ENCODE measurements around the gene OR13C9. TPM values are rescaled to one million over a fixed set of nuclear protein-coding genes. Genes with fewer than 3 reads are reported as not detected.
"Not testable (repeated sequence)": the region's sequence is repeated elsewhere in the genome, so short reads cannot be mapped to it uniquely, and the experiment has no call there.

OR13C9 gene
- total RNA-seq, 1 donor from 2014 or later, result not detected

- Histone ChIP-seq H3K27ac (no peak overlapping the region), H3K36me3 (no peaks in the 10 kb centered on the region), H3K27me3 (no peaks in the 10 kb centered on the region), H3K4me3 (no peak overlapping the region), H3K4me1 (no peaks in the 10 kb centered on the region), H3K9me3 (no peaks in the 10 kb centered on the region)
- intact Hi-C loops (cut with DNase I), result no loop called here
- no peak for ATAC-seq
- TF ChIP-seq, protein P1, sequence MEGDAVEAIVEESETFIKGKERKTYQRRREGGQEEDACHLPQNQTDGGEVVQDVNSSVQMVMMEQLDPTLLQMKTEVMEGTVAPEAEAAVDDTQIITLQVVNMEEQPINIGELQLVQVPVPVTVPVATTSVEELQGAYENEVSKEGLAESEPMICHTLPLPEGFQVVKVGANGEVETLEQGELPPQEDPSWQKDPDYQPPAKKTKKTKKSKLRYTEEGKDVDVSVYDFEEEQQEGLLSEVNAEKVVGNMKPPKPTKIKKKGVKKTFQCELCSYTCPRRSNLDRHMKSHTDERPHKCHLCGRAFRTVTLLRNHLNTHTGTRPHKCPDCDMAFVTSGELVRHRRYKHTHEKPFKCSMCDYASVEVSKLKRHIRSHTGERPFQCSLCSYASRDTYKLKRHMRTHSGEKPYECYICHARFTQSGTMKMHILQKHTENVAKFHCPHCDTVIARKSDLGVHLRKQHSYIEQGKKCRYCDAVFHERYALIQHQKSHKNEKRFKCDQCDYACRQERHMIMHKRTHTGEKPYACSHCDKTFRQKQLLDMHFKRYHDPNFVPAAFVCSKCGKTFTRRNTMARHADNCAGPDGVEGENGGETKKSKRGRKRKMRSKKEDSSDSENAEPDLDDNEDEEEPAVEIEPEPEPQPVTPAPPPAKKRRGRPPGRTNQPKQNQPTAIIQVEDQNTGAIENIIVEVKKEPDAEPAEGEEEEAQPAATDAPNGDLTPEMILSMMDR (IDR thresholded peaks at IDR 0.05), result no peak
- DNase-seq, result no peak
These were observed 6.8 kb downstream of the OR13C9 start for GRCh38 chr9:104611213-104611612.

- Histone ChIP-seq H3K9me3 (no peaks in the 10 kb centered on the region), H3K4me1 (no peaks in the 10 kb centered on the region), H3K27ac (no peak overlapping the region), H3K4me3 (no peak overlapping the region), H3K27me3 (no peaks in the 10 kb centered on the region), H3K36me3 (no peaks in the 10 kb centered on the region)
- DNase-seq (no peak), ATAC-seq (no peak)
- intact Hi-C loops (cut with DNase I), result no loop called here
- TF ChIP-seq, protein P1 (IDR thresholded peaks at IDR 0.05), result no peak
These were observed 9.7 kb downstream of the OR13C9 start for GRCh38 chr9:104608336-104608735.

DNA sequence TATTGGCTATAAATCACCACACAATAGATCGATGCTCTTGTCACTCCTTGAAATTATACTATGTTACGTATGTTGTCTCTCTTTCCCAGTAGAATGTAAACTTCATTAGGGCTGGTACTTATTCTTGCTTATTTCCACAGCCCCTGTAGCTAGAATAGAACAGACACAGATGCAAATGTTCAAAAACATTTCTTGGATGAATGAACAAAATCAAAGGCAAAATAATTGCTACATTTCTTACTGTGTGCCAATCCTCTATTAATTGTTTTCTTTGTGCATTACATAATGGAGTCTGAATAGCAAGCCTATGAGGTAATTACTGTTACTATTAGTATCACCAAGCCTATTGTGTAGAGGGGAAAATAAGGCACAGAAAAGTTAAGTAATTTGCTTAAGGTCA lies 11.9 kb downstream of the OR13C9 start:
- Histone ChIP-seq H3K4me1 (no peaks in the 10 kb centered on the region), H3K27me3 (no peaks in the 10 kb centered on the region), H3K9me3 (no peaks in the 10 kb centered on the region), H3K27ac (no peak overlapping the region), H3K4me3 (no peak overlapping the region), H3K36me3 (no peaks in the 10 kb centered on the region)
- ATAC-seq (no peak), DNase-seq (no peak)
- intact Hi-C loops (cut with DNase I), result no loop called here
- TF ChIP-seq, protein P1 (IDR thresholded peaks at IDR 0.05), result no peak

- H3K27ac ChIP-seq; intact Hi-C loops (cut with DNase I); DNase-seq; ATAC-seq; H3K27me3 ChIP-seq; H3K4me3 ChIP-seq; H3K4me1 ChIP-seq; H3K9me3 ChIP-seq; H3K36me3 ChIP-seq: not testable (repeated sequence)
These were observed 12.5 kb downstream of the OR13C9 start, which contains the start of gene OR13C2 for GRCh38 chr9:104605527-104605926. Gene OR13C2 (minus strand): TSS chr9:104605627. CDS start chr9:104605627, 0 bp downstream.

GRCh38 chr9:104604801-104605200 lies 13.2 kb downstream of the OR13C9 start:
- H3K27ac ChIP-seq, result no peak overlapping the region
- intact Hi-C loops (cut with DNase I), result no loop called here
- ATAC-seq, result no peak
- TF ChIP-seq, protein P1 (IDR thresholded peaks at IDR 0.05), result no peak
- H3K36me3 ChIP-seq, result no peaks in the 10 kb centered on the region
- DNase-seq, result no peak
- H3K9me3 ChIP-seq, result no peaks in the 10 kb centered on the region
- no peak overlapping the region for H3K4me3 ChIP-seq
- no peaks in the 10 kb centered on the region for H3K4me1 ChIP-seq
- no peaks in the 10 kb centered on the region for H3K27me3 ChIP-seq

GRCh38 chr9:104599313-104599712 lies 18.7 kb downstream of the OR13C9 start, which contains the start of gene OR13C5:
Gene OR13C5 (minus strand): TSS chr9:104599413. CDS start chr9:104599413, 0 bp downstream.
- H3K27ac ChIP-seq; H3K4me1 ChIP-seq; H3K27me3 ChIP-seq; DNase-seq; H3K9me3 ChIP-seq; H3K4me3 ChIP-seq; intact Hi-C loops (cut with DNase I); H3K36me3 ChIP-seq; ATAC-seq: not testable (repeated sequence)

- H3K9me3 ChIP-seq; DNase-seq; H3K4me3 ChIP-seq; intact Hi-C loops (cut with DNase I); H3K36me3 ChIP-seq; ATAC-seq; H3K4me1 ChIP-seq; H3K27ac ChIP-seq; H3K27me3 ChIP-seq: not testable (repeated sequence)
These were observed 19.3 kb downstream of the OR13C9 start for GRCh38 chr9:104598749-104599148.

Data from upper lobe of right lung (tissue), 1 donor.